T-cell (primary cell): Measurements from ENCODE around the gene TGFB1. TPM values are rescaled to one million over a fixed set of nuclear protein-coding genes. Genes with fewer than 3 reads are reported as not detected.
A peak's percentile ranks its signal among the peaks of the same experiment; 100 is the strongest.

Experiments
- ATAC-seq, 4 experiments: fragments of 200-7000 bp in 3 of 4; fragments of 150-1000 bp in 1 of 4; cut with Tn5 transposase; replicated peaks in 1 of 4; 1 replicate in 3 of 4; 2 replicates in 1 of 4; pipeline ENCODE4 v1.10.0; 2021; ENCODE audit warnings: moderate library complexity in 3 of 4, mild to moderate bottlenecking in 2 of 4, moderate number of reproducible peaks in 1 of 4
- CTCF ChIA-PET, 2 donors: fragments of 300-600 bp; sonication (Branson Sonifier 250); formaldehyde crosslinking; loops; one replicate each; lab custom pipeline; 2022; ENCODE audit warnings: antibody characterized with exemption in 2 of 2; lab: Charles Lee
- POLR2A ChIA-PET, 2 donors: fragments of 300-600 bp; sonication (Branson Sonifier 250); formaldehyde crosslinking; loops; one replicate each; lab custom pipeline; 2022; ENCODE audit warnings: antibody characterized with exemption in 2 of 2; lab: Charles Lee
- DNase-seq, 35 experiments: peaks; one replicate each; pipeline versions ENCODE4 v3.0.0 to v3.0.0-alpha.2; 2013 to 2023
- H3K27ac ChIP-seq: one replicate; pipeline ENCODE4 v1.5.1; 2013; ENCODE audit warnings: low read length
- H3K27me3 ChIP-seq, 2 experiments: replicated peaks in 1 of 2; 1 replicate in 1 of 2; 2 replicates in 1 of 2; pipeline versions ENCODE4 v1.6.1 to v1.7.0; 2013; ENCODE audit warnings: low read length in 1 of 2, mixed read lengths in 1 of 2; ENCODE audit not compliant: control insufficient read depth in 2 of 2, insufficient read depth in 2 of 2; ENCODE audit errors: extremely low read depth in 1 of 2
- H3K36me3 ChIP-seq, 2 donors: 1 replicate in 1 of 2; 2 replicates in 1 of 2; pipeline versions ENCODE4 v1.6.1 to v1.7.0; 2013; ENCODE audit warnings: low read length in 1 of 2; ENCODE audit not compliant: control insufficient read depth in 2 of 2, insufficient read depth in 1 of 2; ENCODE audit errors: extremely low read depth in 1 of 2
- H3K4me1 ChIP-seq, 2 experiments: 1 replicate in 1 of 2; 2 replicates in 1 of 2; pipeline versions ENCODE4 v1.6.1 to v1.7.0; 2013; ENCODE audit warnings: low read length in 2 of 2, mixed read lengths in 1 of 2; ENCODE audit not compliant: insufficient read depth in 2 of 2, control insufficient read depth in 1 of 2; ENCODE audit errors: extremely low read depth in 1 of 2
- H3K4me3 ChIP-seq, 2 donors: 1 replicate in 1 of 2; 2 replicates in 1 of 2; pipeline versions ENCODE4 v1.5.1 to v1.7.0; 2013; ENCODE audit warnings: mild to moderate bottlenecking in 2 of 2, low read length in 1 of 2, moderate library complexity in 1 of 2; ENCODE audit not compliant: control insufficient read depth in 1 of 2; ENCODE audit errors: extremely low read depth in 1 of 2
- H3K9me3 ChIP-seq: 2 replicates; pipeline ENCODE4 v1.7.0; 2013
- H3K27ac Mint-ChIP-seq, 2 donors: one replicate each; pipeline ENCODE4 v1.8.0; 2020 to 2021; ENCODE audit warnings: mild to moderate bottlenecking in 2 of 2, mixed read lengths in 2 of 2
- H3K27me3 Mint-ChIP-seq, 2 donors: one replicate each; pipeline ENCODE4 v1.8.0; 2021 to 2022; ENCODE audit warnings: mixed read lengths in 2 of 2
- H3K36me3 Mint-ChIP-seq: one replicate; pipeline ENCODE4 v1.8.0; 2021; ENCODE audit warnings: mixed read lengths
- H3K4me1 Mint-ChIP-seq, 3 donors: one replicate each; pipeline ENCODE4 v1.8.0; 2020 to 2022; ENCODE audit warnings: mixed read lengths in 3 of 3, mild to moderate bottlenecking in 1 of 3
- H3K4me3 Mint-ChIP-seq, 3 donors: one replicate each; pipeline ENCODE4 v1.8.0; 2020 to 2022; ENCODE audit warnings: mild to moderate bottlenecking in 3 of 3, mixed read lengths in 3 of 3, moderate library complexity in 3 of 3
- H3K9me3 Mint-ChIP-seq, 3 donors: one replicate each; pipeline ENCODE4 v1.8.0; 2020 to 2022; ENCODE audit warnings: mixed read lengths in 3 of 3
- WGBS: methylation state at CpG from one replicate; pipeline ENCODE4 v1.1.5; 2013; ENCODE audit warnings: missing lambda C conversion rate; ENCODE audit not compliant: insufficient coverage; 5-methylcytosine and 5-hydroxymethylcytosine counted together
- total RNA-seq, 35 experiments: library from RNA in 6 of 35; stranded (reverse) in 6 of 35; fragments of 120-200 nt in 1 of 35; gene quantifications; one replicate each; pipeline versions ENCODE4 v1.2.1 to v1.2.4 and lab custom pipeline; 2013 to 2026

TGFB1 gene
- total RNA-seq, 5 donors from 2014 or later (not counting 1 experiment from before 2014, with no cell fraction given): 170 to 412 (median 206) TPM

DNA sequence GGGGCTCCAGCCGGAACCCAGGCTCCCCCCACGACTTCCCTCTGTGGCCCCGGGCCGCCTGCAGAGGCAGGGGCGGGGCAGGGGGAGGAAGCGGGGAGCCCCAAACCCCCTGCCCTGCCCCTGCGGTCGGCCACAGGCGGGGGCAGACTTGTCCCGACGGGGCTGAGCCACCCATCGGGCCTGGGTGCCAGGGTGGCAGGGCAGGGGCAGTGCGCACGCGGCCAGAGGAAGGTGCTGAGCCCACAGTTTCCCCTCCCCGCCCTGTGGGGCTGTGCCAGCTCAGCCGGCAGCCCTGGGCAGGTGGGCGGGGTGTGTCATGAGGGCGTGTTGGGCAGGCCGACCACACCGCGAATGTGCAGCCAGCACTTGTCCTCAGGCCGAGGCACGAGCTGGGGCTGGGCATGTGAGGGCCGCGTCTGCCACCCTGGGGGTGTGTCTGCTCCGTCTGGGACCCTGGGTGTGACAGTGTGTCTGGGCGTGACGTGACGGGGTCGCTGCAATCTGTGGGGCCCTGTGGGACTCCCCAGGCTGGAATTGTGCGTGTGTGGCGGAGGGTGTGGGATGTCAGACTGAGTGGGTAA, 26.1 kb downstream of the TGFB1 start:
- Histone ChIP-seq H3K4me3 (peak overlapping the region; percentile 19 to 40), H3K36me3 (peaks cover 11 to 66% of the 10 kb centered on the region in 2 donors), H3K27me3 (no peaks in the 10 kb centered on the region), H3K9me3 (no peaks in the 10 kb centered on the region), H3K4me1 (peaks cover 18 to 94% of the 10 kb centered on the region in 2 experiments), H3K27ac (peak overlapping the region; percentile 81)
- CTCF ChIA-PET: interaction anchor here in 1 of 2 donors (0.6 to 2.1 kb wide), 4 partner anchors 20 to 1493 kb away, joined by 3 to 7 read pairs (median 5); partner anchors contain the start of gene DYRK1B
- Mint-ChIP-seq H3K27me3 (no peaks in the 10 kb centered on the region), H3K27ac (peak overlapping the region; percentile 92 to 96), H3K9me3 (no peaks in the 10 kb centered on the region), H3K36me3 (peaks cover 29% of the 10 kb centered on the region), H3K4me3 (peak overlapping the region; percentile 72 to 75 (median 74)), H3K4me1 (peaks cover 63 to 76% (median 73%) of the 10 kb centered on the region in 3 donors)
- under 1% methylated on average over 31 of the region's 33 CpGs for WGBS
- POLR2A ChIA-PET: interaction anchor here (0.8 to 1.6 kb wide), 10 partner anchors 14 to 204 kb away, joined by 3 to 28 read pairs (median 4); partner anchors contain the start of genes B9D2 (in 1 of the 2) and TGFB1 (in 1 of the 2)
- ATAC-seq (peak; percentile 66 to 74 (median 68)), DNase-seq (peak; percentile 57 to 94 (median 76))

DNA sequence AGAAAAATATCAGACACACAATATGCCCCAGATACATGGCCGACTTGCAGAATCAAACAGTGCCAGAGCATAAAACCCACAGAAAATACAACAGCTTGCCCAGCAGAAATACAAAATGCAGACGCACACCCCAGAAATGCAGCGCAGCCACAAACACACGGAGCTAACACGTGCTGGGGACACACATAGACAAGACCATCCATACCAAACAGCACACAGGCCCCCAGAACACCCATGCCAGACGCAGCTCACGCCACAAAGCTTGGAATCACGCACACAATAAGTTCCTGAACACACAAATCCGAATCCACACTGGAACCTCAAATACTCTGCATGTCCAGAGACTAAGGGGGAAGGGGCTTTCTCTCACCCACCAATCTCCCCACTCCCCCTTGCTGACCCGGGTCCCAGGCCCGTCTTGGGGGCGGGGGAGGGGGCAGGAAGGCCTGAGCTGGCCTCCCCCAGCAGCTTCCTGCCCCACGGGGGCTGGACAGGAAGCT, 26.6 kb downstream of the TGFB1 start:
- peaks cover 58 to 76% (median 69%) of the 10 kb centered on the region in 3 donors for H3K4me1 Mint-ChIP-seq
- CTCF ChIA-PET: interaction anchor here in 1 of 2 donors (0.6 to 2.1 kb wide), 4 partner anchors 19 to 1493 kb away, joined by 3 to 7 read pairs (median 5); partner anchors contain the start of gene DYRK1B
- peak overlapping the region; percentile 44 to 74 (median 58) for H3K4me3 Mint-ChIP-seq
- no peaks in the 10 kb centered on the region for H3K27me3 Mint-ChIP-seq
- 10% methylated on average over 8 of the region's 13 CpGs for WGBS
- H3K27ac Mint-ChIP-seq: peak overlapping the region; percentile 91 to 93
- peaks cover 9 to 65% of the 10 kb centered on the region in 2 donors for H3K36me3 ChIP-seq
- H3K27ac ChIP-seq: peak overlapping the region; percentile 81
- peaks cover 18 to 95% of the 10 kb centered on the region in 2 experiments for H3K4me1 ChIP-seq
- POLR2A ChIA-PET: interaction anchor here (0.8 to 1.6 kb wide), 10 partner anchors 14 to 205 kb away, joined by 3 to 28 read pairs (median 4); partner anchors contain the start of genes B9D2 (in 1 of the 2) and TGFB1 (in 1 of the 2)
- peak in 3 of 4 experiments; percentile 8 to 13 (median 10) for ATAC-seq
- no peaks in the 10 kb centered on the region for H3K9me3 Mint-ChIP-seq
- peak overlapping the region; percentile 19 to 40 for H3K4me3 ChIP-seq
- H3K9me3 ChIP-seq: no peaks in the 10 kb centered on the region
- H3K36me3 Mint-ChIP-seq: peaks cover 28% of the 10 kb centered on the region
- no peaks in the 10 kb centered on the region for H3K27me3 ChIP-seq
- DNase-seq: peak in 6 of 35 experiments; percentile 16 to 64 (median 32)

DNA sequence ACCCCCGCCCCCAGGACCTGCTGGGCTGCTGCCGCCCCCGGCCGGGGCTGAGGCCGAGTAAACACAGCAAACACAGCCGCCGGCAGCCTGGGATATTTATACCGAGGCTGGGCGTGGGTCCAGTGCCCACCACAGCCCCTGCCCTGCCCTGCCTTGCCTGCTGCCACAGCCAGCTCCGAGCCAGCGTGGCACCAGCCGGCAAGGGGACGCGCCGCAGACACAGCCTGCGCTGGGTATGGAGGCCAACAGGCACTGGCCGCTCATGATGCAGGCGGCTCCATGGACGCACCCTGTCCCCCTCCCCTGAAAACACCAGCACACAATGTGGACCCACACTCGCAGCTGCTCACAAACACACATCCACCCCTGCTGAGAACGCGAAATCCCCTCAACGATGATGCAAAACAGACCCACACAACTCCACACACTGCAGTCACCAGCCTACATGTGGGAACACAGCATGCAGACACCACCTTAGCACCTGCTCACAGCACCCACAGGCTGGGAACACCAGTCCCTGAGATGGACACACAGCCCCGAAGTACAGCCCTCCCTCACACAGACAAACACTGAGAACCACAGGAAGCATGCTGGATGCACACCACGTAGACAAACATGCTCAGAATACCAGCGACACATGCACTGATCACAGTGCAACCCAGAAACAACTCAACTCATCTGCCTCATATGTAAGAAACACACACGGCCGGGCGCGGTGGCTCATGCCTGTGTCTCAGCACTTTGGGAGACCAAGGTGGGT, 27.6 kb downstream of the TGFB1 start:
- H3K4me1 ChIP-seq: peaks cover 18 to 85% of the 10 kb centered on the region in 2 experiments
- POLR2A ChIA-PET: no interaction called here
- H3K4me3 ChIP-seq: no peak overlapping the region
- Mint-ChIP-seq H3K4me1 (peaks cover 51 to 66% (median 61%) of the 10 kb centered on the region in 3 donors), H3K4me3 (peak overlapping the region; percentile 0 to 74 (median 58)), H3K27ac (peak overlapping the region; percentile 91 to 93), H3K27me3 (no peaks in the 10 kb centered on the region), H3K36me3 (peaks cover 20% of the 10 kb centered on the region), H3K9me3 (no peaks in the 10 kb centered on the region)
- 77% methylated on average over 24 of the region's 30 CpGs for WGBS
- CTCF ChIA-PET: interaction anchor here in 1 of 2 donors (0.6 kb wide), 1 partner anchor 17 kb away, joined by 3 read pairs; no protein-coding TSS in a partner anchor
- DNase-seq: peak in 10 of 35 experiments; percentile 23 to 64 (median 41)
- peaks cover 16 to 59% of the 10 kb centered on the region in 2 donors for H3K36me3 ChIP-seq
- H3K27me3 ChIP-seq: no peaks in the 10 kb centered on the region
- no peaks in the 10 kb centered on the region for H3K9me3 ChIP-seq
- peak in 1 of 4 experiments; percentile 7 for ATAC-seq
- H3K27ac ChIP-seq: peak overlapping the region; percentile 81

DNA sequence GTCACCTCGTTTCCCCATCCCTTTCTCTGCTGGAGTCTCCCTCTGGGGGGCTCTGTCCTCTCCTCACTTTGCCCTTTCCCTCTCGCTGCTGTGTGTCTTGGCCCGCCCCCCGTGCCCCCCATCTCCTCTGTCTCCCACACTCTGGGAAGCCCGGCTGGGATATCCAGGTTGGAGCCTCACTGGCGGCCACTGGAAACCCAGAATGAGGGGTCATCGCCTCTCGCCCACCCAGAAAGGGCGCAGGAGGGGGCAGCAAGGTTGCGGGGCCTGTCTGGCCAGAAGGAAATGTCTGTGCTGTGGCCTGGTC, 28.1 kb downstream of the TGFB1 start:
- Mint-ChIP-seq H3K36me3 (peaks cover 19% of the 10 kb centered on the region), H3K27me3 (no peaks in the 10 kb centered on the region), H3K9me3 (no peaks in the 10 kb centered on the region), H3K4me1 (peaks cover 50 to 64% (median 60%) of the 10 kb centered on the region in 3 donors), H3K27ac (peak overlapping the region in 1 of 2 donors; percentile 82), H3K4me3 (peak overlapping the region in 1 of 3 donors; percentile 47)
- Histone ChIP-seq H3K4me1 (peaks cover 18 to 80% of the 10 kb centered on the region in 2 experiments), H3K27ac (peak overlapping the region; percentile 81), H3K4me3 (no peak overlapping the region), H3K27me3 (no peaks in the 10 kb centered on the region), H3K36me3 (peaks cover 16 to 61% of the 10 kb centered on the region in 2 donors), H3K9me3 (no peaks in the 10 kb centered on the region)
- POLR2A ChIA-PET: interaction anchor here in 1 of 2 donors (0.6 kb wide), 1 partner anchor 640 kb away, joined by 5 read pairs; no protein-coding TSS in a partner anchor
- CTCF ChIA-PET: interaction anchor here in 1 of 2 donors (0.6 kb wide), 1 partner anchor 17 kb away, joined by 3 read pairs; no protein-coding TSS in a partner anchor
- 84% methylated on average over 10 of the region's 10 CpGs for WGBS
- ATAC-seq (no peak), DNase-seq (no peak)

DNA sequence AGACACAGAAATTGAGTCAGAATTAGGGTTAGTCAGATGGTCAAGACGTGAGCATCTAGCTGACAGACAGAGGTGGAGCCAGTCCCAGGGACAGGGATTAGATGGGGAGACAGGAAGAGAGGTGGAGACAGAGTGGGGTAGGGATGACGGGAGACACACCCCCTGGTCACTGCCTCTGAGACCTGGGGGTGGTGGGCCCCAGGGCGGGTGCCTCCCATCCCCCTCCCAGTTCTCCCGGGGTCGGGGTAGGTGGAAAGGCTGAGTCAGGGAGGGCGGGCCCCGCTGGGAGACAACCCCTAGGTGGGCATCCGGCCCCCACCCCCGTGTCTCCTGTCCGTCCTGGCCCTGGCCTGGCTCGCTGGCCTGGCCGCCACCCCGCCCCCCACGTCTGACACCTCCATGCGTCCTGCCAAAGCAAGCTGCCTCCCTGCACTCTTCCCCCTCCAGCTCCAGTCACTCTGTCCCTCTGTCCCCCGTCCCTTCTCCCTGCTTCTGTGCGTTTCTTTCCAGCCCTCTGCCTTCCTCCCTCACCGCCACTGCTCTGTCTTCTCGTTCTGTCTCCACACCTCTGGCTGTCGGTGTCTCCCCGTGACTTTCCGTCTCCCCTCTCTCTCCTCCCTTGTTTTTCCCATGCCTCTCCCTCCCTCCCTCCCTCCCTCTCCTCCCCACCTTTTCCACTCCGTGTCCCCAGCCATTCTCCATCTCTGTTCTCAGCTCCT, 28.6 kb downstream of the TGFB1 start:
- ChIA-PET CTCF (interaction anchor here in 1 of 2 donors (0.6 kb wide), 1 partner anchor 18 kb away, joined by 3 read pairs; no protein-coding TSS in a partner anchor), POLR2A (interaction anchor here in 1 of 2 donors (0.6 kb wide), 1 partner anchor 641 kb away, joined by 5 read pairs; no protein-coding TSS in a partner anchor)
- H3K4me3 Mint-ChIP-seq: peak overlapping the region in 2 of 3 donors; percentile 2 to 47
- peaks cover 13 to 61% of the 10 kb centered on the region in 2 donors for H3K36me3 ChIP-seq
- ATAC-seq (no peak), DNase-seq (peak in 3 of 35 experiments; percentile 39 to 42 (median 40))
- H3K27ac Mint-ChIP-seq: peak overlapping the region; percentile 84 to 85
- H3K4me1 ChIP-seq: peaks cover 16 to 75% of the 10 kb centered on the region in 2 experiments
- no peaks in the 10 kb centered on the region for H3K27me3 ChIP-seq
- no peaks in the 10 kb centered on the region for H3K9me3 ChIP-seq
- H3K27ac ChIP-seq: peak overlapping the region; percentile 81
- no peaks in the 10 kb centered on the region for H3K27me3 Mint-ChIP-seq
- H3K9me3 Mint-ChIP-seq: no peaks in the 10 kb centered on the region
- H3K36me3 Mint-ChIP-seq: peaks cover 16% of the 10 kb centered on the region
- H3K4me1 Mint-ChIP-seq: peaks cover 47 to 60% (median 56%) of the 10 kb centered on the region in 3 donors
- WGBS: 62% methylated on average over 18 of the region's 23 CpGs
- no peak overlapping the region for H3K4me3 ChIP-seq
